ENCODE results near the gene LANCL2.

DNA sequence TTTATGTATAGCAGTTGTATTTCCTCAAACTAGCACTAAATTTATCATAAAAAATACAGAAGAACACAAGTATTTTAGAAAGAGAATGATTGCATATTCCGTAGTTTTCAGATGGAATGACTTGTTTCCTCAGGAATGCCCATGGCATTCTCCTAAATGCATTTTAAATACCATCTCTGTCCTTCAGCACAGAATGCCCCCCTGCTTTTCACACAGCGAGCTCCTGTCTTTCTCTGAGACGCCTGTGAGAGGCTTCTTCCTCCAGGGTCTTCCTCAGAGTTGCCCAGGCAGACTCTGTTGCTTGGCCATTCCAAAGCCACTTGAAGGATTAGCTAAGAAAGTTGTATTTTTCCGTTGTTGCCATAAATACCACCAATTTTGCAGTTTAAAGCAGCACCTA is 10.1 kb downstream of the LANCL2 start:
- TF ChIP-seq CTCF (conservative IDR thresholded peaks at IDR 0.05) (no peak), EZH2 (IDR thresholded peaks at IDR 0.05; ENCODE audit: low read depth) (no peak)

Measured in PC-9 (cell line).